Measurements from ENCODE around the gene IKZF3.

The IKZF3 gene

DNA sequence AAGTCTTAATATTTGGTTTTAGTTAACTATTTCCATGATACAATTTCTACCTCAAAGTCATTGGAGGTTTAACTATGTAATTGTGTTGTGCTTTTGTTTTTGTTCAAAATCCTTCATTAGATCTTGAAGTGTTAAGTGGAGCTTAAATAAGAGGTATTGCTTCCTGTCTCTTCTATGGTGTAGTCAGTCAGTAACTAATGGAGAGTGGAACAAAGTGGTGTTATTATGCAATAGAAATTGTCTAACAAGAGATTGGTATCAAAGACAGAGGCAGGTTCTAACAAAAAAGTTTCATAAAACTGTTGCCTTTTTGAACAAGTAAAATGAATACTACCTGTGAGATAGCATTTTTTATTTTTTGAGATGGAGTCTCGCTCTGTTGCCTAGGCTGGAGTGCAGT is 81.1 kb downstream of the IKZF3 start:
- no peak overlapping the region for H3K27ac ChIP-seq
- TF ChIP-seq CTCF (conservative IDR thresholded peaks at IDR 0.05) (no peak), ZFX (IDR thresholded peaks at IDR 0.05) (no peak)

DNA sequence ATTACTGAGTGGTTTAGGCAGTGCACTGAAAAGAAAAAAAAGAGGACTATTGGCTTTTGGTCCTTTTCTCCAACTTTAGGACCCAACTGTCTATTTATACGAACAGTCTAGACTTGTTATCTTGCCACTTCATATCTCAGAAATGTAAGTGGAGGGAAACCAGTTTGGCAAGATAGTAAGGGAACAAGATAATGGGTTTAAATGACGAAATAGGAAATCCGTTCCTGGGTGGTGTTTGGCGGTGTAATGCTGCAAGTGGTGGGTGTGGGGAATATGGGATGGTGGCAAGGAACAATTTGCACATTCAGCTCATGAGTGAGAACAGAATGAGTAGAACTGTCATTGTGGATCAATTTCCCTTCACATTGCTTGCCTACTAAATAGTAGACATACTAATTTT is 81.6 kb downstream of the IKZF3 start:
- no peak for TF ChIP-seq CTCF (conservative IDR thresholded peaks at IDR 0.05)
- no peak for TF ChIP-seq ZFX (IDR thresholded peaks at IDR 0.05)
- peak overlapping the region; percentile 34; the same call in 1 of the 2 replicates for H3K27ac ChIP-seq

DNA sequence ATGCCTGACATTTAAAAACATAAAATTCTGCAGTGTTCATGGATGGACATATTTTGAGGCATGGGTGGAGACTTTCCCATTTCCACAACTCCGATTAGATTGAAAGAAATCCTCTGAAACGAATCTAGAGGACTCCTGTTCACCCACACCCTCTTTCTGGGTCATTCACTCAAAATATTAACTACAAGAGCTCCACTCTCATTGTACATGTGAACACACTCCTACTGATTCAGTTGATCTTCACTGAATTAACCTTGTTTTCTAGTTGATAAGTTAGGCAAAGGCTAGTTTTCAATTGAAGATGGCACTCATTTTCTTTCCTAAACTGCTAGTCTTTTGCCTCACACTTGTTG is 82.3 kb downstream of the IKZF3 start:
- H3K27ac ChIP-seq, result peak overlapping the region; percentile 34; the same call in 1 of the 2 replicates
- TF ChIP-seq ZFX (IDR thresholded peaks at IDR 0.05) (no peak), CTCF (conservative IDR thresholded peaks at IDR 0.05) (no peak)

DNA sequence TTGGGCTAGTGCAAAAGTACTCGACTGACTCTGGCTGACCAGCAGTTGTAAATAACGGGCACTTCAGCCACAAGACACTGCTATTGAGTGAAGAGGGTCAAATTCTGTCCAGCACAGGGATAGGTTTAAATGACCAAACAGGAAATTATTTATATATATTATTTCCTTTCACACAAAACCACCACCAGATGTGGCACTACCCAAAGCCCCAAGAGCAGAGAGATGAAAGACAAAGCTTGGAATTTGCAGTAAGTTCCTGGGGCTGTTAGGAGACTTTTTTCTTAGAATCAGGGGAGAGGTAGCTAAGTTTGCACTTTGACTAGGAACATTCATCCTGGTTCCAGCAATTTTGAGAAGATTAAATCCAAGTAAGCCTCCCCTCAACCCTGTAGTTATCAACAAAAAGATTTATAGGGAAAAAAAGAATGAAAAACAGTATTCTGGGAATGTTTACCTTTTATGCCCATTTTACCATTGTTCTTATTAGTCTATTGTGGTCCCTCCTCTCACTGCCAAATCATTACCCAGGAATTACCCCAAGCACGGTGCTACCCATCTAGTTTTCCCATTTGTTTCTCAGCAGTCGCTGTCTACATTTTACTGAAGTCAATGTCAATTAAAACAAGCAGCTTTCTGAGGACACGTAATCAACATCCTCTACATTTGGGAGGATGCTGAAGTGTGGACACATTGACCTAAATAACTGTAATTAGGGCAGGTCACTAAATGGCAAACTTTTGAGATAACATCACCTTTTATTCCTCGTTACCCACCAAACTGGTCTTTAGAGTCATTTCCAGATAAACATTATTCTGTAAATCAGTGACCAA is 82.9 kb downstream of the IKZF3 start:
- H3K27ac ChIP-seq, result no peak overlapping the region
- TF ChIP-seq ZFX (IDR thresholded peaks at IDR 0.05), result no peak
- no peak for TF ChIP-seq CTCF (conservative IDR thresholded peaks at IDR 0.05)

GRCh38 chr17:39777534-39778365 is 86.4 kb downstream of the IKZF3 start:
- H3K27ac ChIP-seq, result no peak overlapping the region
- no peak for TF ChIP-seq ZFX (IDR thresholded peaks at IDR 0.05)
- no peak for TF ChIP-seq CTCF (conservative IDR thresholded peaks at IDR 0.05)

DNA sequence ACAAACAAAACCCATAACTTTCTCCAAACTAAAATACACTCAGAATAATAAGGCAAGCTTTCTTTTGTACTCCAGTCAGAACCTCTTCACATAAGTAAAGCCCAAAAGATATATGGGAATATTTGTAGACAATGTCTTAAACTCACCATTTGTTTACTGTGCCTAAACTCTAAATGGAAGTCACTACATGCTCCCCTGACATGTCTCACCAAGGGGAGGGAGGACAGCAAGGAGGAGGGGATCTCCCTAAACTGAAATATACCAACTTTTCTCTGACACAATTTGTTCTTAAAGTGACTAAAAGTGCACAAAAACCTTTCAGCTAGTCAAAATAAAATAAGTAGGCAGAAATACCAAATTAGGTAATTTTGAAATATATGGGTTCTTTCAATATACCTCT is 87.9 kb downstream of the IKZF3 start:
- no peak for TF ChIP-seq CTCF (conservative IDR thresholded peaks at IDR 0.05)
- no peak for TF ChIP-seq ZFX (IDR thresholded peaks at IDR 0.05)
- no peak overlapping the region for H3K27ac ChIP-seq

DNA sequence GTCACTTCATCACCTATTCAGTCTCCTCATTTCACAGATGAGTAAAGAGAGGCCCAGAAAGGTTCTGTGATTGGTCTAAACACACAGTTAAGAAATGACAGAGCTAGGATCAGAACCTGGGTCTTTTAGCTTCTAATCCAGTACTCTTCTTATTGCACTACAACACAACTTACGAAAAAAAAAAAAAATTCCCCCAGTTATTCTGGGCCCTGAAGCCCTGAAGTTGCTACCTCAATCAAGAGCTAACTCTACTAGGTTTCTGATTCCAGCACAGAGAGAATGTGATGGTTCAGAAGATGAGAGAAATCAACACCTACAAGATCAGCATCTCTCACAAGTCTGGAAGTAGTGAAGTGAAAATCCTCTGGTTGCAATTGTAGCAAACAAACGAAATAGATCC is 89.1 kb downstream of the IKZF3 start:
- H3K27ac ChIP-seq, result no peak overlapping the region
- no peak for TF ChIP-seq ZFX (IDR thresholded peaks at IDR 0.05)
- TF ChIP-seq CTCF (conservative IDR thresholded peaks at IDR 0.05), result no peak

Measured in C4-2B (cell line).